Astrocyte of the hippocampus (primary cell): ENCODE data around the gene AVPR1B.

ENCODE experiments used
- DNase-seq: peaks from one replicate; pipeline ENCODE4 v3.0.0; 2011; ENCODE audit warnings: low read depth, low spot score

The AVPR1B gene

GRCh38 chr1:206112600-206113301, 4.4 kb downstream of the AVPR1B start:
- no peak for DNase-seq

GRCh38 chr1:206111271-206111927, 5.8 kb downstream of the AVPR1B start:
- DNase-seq = no peak

- DNase-seq = no peak
These were observed 6.4 kb downstream of the AVPR1B start for GRCh38 chr1:206110820-206111219.

- DNase-seq = no peak
These were observed 7.0 kb downstream of the AVPR1B start for GRCh38 chr1:206110161-206110560.

- DNase-seq = no peak
These were observed 7.5 kb downstream of the AVPR1B start for GRCh38 chr1:206109718-206110117.

- no peak for DNase-seq
These were observed 8.6 kb downstream of the AVPR1B start for GRCh38 chr1:206108635-206109034.

- no peak for DNase-seq
These were observed 10.0 kb downstream of the AVPR1B start for GRCh38 chr1:206107168-206107544.

GRCh38 chr1:206106328-206107167, 10.6 kb downstream of the AVPR1B start:
- DNase-seq = peak; percentile 90

GRCh38 chr1:206105464-206105995, 11.7 kb downstream of the AVPR1B start:
- no peak for DNase-seq

GRCh38 chr1:206103979-206104378, 13.2 kb downstream of the AVPR1B start:
- no peak for DNase-seq

GRCh38 chr1:206102292-206102936, 14.8 kb downstream of the AVPR1B start:
- DNase-seq = no peak

GRCh38 chr1:206101351-206102045, 15.7 kb downstream of the AVPR1B start:
- no peak for DNase-seq

- DNase-seq = no peak
These were observed 16.9 kb downstream of the AVPR1B start for GRCh38 chr1:206100226-206100815.

GRCh38 chr1:206098242-206098919, 18.8 kb downstream of the AVPR1B start:
- DNase-seq = no peak

GRCh38 chr1:206097381-206097780, 19.8 kb downstream of the AVPR1B start:
- DNase-seq = no peak

- DNase-seq = no peak
These were observed 23.2 kb downstream of the AVPR1B start for GRCh38 chr1:206094024-206094423.

GRCh38 chr1:206089341-206089740, 27.8 kb downstream of the AVPR1B start:
- no peak for DNase-seq

GRCh38 chr1:206087091-206087490, 30.1 kb downstream of the AVPR1B start:
- DNase-seq = no peak

- no peak for DNase-seq
These were observed 33.4 kb downstream of the AVPR1B start for GRCh38 chr1:206083750-206084149.
